HepG2 (cell line): Measurements from ENCODE around the gene OR56A3.

Source experiments
- ARID2 ChIP-seq: sonication (generic); formaldehyde crosslinking; IDR thresholded peaks from 2 replicates; pipeline ENCODE4 v1.8.1; 2022; ENCODE audit warnings: mild to moderate bottlenecking, missing genetic modification reagents, borderline replicate concordance
- HOXA7 ChIP-seq: sonication (generic); formaldehyde crosslinking; IDR thresholded peaks from 2 replicates; pipeline ENCODE4 v1.8.1; 2022; ENCODE audit warnings: mild to moderate bottlenecking, missing genetic modification reagents, moderate library complexity
- MAF1 ChIP-seq: sonication (generic); formaldehyde crosslinking; IDR thresholded peaks from 2 replicates; pipeline ENCODE4 v1.5.0; 2020; ENCODE audit warnings: missing genetic modification reagents, borderline replicate concordance
- NFIC ChIP-seq: IDR thresholded peaks from 2 replicates; pipeline ENCODE4 v1.6.1; 2012; ENCODE audit warnings: mild to moderate bottlenecking, low read length, inconsistent platforms
- POLR2AphosphoS5 ChIP-seq: IDR thresholded peaks from 2 replicates; pipeline ENCODE4 v1.6.1; 2012; ENCODE audit warnings: low read depth, low read length
- SMARCC2 ChIP-seq: fragments of 450-650 bp; IDR thresholded peaks from 2 replicates; pipeline ENCODE4 v1.6.1; 2017; ENCODE audit warnings: antibody characterized with exemption, mild to moderate bottlenecking
- TAF1 ChIP-seq: sonication (generic); formaldehyde crosslinking; IDR thresholded peaks from 2 replicates; pipeline ENCODE4 v1.4.0; 2020; ENCODE audit warnings: missing genetic modification reagents
- ZNF773 ChIP-seq: sonication (generic); formaldehyde crosslinking; IDR thresholded peaks from 2 replicates; pipeline ENCODE4 v1.4.0; 2020; ENCODE audit warnings: missing genetic modification reagents, borderline replicate concordance
- TF ChIP-seq, protein P1 (sequence below): IDR thresholded peaks from 2 replicates; pipeline ENCODE4 v1.6.1; 2016; ENCODE audit warnings: low read depth
- TF ChIP-seq, protein P2 (sequence below): sonication (generic); formaldehyde crosslinking; IDR thresholded peaks from 2 replicates; pipeline ENCODE4 v1.5.0; 2020; ENCODE audit warnings: mild to moderate bottlenecking, missing genetic modification reagents, moderate library complexity
- TF ChIP-seq, protein P3 (sequence below): sonication (generic); formaldehyde crosslinking; IDR thresholded peaks from 2 replicates; pipeline ENCODE4; 2020; ENCODE audit warnings: missing genetic modification reagents, mild to moderate bottlenecking, borderline replicate concordance
- TF ChIP-seq, protein P4 (sequence below): sonication (generic); formaldehyde crosslinking; IDR thresholded peaks from 2 replicates; pipeline ENCODE4 v1.4.0; 2020; ENCODE audit warnings: missing genetic modification reagents, mild to moderate bottlenecking, borderline replicate concordance

DNA sequence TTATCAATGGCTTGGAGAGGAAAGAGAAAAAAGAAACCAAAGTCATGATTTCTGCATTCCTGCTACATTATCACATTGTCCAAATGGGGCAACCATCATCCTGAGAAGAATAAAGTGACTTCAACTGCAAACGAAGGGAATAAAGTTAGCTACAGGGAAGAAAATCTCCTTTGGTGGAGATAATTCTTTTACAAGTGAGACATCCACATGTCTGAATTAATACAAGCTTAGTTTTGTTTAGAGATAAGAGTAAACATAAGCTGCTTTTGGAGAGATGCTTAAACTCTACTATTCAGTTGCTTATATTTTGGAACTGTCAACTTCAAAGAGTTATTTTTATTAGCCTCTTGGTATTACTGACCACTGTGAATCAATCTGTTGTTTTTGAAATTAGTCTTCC lies 44.8 kb downstream of the OR56A3 start, which contains the start of gene OR52L1:
- TF ChIP-seq, protein P1, sequence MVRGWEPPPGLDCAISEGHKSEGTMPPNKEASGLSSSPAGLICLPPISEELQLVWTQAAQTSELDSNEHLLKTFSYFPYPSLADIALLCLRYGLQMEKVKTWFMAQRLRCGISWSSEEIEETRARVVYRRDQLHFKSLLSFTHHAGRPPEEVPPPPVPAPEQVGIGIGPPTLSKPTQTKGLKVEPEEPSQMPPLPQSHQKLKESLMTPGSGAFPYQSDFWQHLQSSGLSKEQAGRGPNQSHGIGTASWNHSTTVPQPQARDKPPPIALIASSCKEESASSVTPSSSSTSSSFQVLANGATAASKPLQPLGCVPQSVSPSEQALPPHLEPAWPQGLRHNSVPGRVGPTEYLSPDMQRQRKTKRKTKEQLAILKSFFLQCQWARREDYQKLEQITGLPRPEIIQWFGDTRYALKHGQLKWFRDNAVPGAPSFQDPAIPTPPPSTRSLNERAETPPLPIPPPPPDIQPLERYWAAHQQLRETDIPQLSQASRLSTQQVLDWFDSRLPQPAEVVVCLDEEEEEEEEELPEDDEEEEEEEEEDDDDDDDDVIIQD (CRISPR knock-in tag): no peak
- TF ChIP-seq ARID2: no peak
- TF ChIP-seq, protein P2, sequence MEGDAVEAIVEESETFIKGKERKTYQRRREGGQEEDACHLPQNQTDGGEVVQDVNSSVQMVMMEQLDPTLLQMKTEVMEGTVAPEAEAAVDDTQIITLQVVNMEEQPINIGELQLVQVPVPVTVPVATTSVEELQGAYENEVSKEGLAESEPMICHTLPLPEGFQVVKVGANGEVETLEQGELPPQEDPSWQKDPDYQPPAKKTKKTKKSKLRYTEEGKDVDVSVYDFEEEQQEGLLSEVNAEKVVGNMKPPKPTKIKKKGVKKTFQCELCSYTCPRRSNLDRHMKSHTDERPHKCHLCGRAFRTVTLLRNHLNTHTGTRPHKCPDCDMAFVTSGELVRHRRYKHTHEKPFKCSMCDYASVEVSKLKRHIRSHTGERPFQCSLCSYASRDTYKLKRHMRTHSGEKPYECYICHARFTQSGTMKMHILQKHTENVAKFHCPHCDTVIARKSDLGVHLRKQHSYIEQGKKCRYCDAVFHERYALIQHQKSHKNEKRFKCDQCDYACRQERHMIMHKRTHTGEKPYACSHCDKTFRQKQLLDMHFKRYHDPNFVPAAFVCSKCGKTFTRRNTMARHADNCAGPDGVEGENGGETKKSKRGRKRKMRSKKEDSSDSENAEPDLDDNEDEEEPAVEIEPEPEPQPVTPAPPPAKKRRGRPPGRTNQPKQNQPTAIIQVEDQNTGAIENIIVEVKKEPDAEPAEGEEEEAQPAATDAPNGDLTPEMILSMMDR (CRISPR knock-in tag): no peak
- TF ChIP-seq, protein P3, sequence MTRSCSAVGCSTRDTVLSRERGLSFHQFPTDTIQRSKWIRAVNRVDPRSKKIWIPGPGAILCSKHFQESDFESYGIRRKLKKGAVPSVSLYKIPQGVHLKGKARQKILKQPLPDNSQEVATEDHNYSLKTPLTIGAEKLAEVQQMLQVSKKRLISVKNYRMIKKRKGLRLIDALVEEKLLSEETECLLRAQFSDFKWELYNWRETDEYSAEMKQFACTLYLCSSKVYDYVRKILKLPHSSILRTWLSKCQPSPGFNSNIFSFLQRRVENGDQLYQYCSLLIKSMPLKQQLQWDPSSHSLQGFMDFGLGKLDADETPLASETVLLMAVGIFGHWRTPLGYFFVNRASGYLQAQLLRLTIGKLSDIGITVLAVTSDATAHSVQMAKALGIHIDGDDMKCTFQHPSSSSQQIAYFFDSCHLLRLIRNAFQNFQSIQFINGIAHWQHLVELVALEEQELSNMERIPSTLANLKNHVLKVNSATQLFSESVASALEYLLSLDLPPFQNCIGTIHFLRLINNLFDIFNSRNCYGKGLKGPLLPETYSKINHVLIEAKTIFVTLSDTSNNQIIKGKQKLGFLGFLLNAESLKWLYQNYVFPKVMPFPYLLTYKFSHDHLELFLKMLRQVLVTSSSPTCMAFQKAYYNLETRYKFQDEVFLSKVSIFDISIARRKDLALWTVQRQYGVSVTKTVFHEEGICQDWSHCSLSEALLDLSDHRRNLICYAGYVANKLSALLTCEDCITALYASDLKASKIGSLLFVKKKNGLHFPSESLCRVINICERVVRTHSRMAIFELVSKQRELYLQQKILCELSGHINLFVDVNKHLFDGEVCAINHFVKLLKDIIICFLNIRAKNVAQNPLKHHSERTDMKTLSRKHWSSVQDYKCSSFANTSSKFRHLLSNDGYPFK (CRISPR knock-in tag): no peak
- TF ChIP-seq SMARCC2: no peak
- TF ChIP-seq POLR2AphosphoS5: no peak
- TF ChIP-seq TAF1 (CRISPR knock-in tag): no peak
- TF ChIP-seq HOXA7 (CRISPR knock-in tag): no peak
- TF ChIP-seq ZNF773 (CRISPR knock-in tag): no peak
- TF ChIP-seq NFIC: no peak
- TF ChIP-seq, protein P4, sequence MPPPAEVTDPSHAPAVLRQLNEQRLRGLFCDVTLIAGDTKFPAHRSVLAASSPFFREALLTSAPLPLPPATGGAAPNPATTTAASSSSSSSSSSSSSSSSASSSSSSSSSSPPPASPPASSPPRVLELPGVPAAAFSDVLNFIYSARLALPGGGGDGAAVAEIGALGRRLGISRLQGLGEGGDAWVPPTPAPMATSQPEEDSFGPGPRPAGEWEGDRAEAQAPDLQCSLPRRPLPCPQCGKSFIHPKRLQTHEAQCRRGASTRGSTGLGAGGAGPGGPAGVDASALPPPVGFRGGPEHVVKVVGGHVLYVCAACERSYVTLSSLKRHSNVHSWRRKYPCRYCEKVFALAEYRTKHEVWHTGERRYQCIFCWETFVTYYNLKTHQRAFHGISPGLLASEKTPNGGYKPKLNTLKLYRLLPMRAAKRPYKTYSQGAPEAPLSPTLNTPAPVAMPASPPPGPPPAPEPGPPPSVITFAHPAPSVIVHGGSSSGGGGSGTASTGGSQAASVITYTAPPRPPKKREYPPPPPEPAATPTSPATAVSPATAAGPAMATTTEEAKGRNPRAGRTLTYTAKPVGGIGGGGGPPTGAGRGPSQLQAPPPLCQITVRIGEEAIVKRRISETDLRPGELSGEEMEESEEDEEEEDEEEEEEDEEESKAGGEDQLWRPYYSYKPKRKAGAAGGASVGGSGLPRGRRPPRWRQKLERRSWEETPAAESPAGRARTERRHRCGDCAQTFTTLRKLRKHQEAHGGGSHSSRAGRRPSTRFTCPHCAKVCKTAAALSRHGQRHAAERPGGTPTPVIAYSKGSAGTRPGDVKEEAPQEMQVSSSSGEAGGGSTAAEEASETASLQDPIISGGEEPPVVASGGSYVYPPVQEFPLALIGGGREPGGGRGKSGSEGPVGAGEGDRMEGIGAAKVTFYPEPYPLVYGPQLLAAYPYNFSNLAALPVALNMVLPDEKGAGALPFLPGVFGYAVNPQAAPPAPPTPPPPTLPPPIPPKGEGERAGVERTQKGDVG: no peak
- TF ChIP-seq MAF1 (CRISPR knock-in tag): no peak
